Measurements from ENCODE around the gene ATG9B. TPM values are rescaled to one million over a fixed set of nuclear protein-coding genes. Genes with fewer than 3 reads are reported as not detected.
A peak's percentile ranks its signal among the peaks of the same experiment; 100 is the strongest.

The ATG9B gene
- total RNA-seq, 6 experiments from 2014 or later, result 0.11 to 0.94 (median 0.18) TPM

DNA sequence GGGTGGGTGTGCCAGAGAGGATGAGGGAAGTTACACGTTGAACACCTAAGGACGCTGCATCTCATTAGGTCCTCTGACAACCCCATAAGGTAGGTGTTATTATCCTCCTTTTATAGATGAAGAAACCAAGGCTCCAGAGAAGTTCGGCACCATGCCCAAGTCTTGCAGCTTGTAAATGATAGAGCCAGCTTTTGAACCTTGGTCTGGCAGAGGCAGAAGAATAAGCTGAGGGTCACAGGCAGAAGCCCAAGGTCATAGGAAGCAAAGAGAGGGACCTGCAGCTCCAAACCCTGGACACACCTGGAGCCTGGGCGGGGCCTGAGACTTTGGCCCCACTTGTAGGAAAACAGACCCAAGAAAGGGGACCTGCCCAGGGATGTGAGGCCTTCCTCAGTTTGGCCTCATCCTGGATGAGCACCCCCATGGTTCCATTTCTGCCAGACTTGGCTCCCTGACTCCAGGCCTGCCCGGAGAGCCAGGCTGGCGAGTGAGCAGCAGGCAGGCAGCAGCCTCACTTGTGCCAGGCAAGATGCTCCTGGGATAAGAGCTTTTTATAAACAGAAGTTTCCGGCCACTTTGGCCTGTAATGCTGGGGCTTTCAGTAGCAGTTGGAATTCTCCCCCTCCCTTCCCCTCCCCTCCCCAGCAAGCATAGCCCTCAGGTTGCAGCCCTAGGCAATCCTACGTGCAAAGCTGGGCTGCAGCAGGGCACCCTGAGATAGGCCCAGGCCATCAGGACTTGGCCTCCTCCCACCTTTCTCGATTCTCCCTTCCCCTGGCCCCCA is 48.6 kb downstream of the ATG9B start:
- Mint-ChIP-seq H3K4me1 (ENCODE audit: low read depth) (peaks cover 5% of the 10 kb centered on the region; the same call in 1 of the 2 replicates), H3K27me3 (ENCODE audit: insufficient read depth) (peaks cover 50% of the 10 kb centered on the region), H3K9me3 (no peaks in the 10 kb centered on the region), H3K27ac (no peak overlapping the region), H3K4me3 (no peak overlapping the region), H3K36me3 (ENCODE audit: low read depth) (no peaks in the 10 kb centered on the region; the same call in 1 of the 2 replicates)
- DNase-seq, result no peak
- TF ChIP-seq, protein P1, sequence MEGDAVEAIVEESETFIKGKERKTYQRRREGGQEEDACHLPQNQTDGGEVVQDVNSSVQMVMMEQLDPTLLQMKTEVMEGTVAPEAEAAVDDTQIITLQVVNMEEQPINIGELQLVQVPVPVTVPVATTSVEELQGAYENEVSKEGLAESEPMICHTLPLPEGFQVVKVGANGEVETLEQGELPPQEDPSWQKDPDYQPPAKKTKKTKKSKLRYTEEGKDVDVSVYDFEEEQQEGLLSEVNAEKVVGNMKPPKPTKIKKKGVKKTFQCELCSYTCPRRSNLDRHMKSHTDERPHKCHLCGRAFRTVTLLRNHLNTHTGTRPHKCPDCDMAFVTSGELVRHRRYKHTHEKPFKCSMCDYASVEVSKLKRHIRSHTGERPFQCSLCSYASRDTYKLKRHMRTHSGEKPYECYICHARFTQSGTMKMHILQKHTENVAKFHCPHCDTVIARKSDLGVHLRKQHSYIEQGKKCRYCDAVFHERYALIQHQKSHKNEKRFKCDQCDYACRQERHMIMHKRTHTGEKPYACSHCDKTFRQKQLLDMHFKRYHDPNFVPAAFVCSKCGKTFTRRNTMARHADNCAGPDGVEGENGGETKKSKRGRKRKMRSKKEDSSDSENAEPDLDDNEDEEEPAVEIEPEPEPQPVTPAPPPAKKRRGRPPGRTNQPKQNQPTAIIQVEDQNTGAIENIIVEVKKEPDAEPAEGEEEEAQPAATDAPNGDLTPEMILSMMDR (IDR thresholded peaks at IDR 0.05), result no peak

DNA sequence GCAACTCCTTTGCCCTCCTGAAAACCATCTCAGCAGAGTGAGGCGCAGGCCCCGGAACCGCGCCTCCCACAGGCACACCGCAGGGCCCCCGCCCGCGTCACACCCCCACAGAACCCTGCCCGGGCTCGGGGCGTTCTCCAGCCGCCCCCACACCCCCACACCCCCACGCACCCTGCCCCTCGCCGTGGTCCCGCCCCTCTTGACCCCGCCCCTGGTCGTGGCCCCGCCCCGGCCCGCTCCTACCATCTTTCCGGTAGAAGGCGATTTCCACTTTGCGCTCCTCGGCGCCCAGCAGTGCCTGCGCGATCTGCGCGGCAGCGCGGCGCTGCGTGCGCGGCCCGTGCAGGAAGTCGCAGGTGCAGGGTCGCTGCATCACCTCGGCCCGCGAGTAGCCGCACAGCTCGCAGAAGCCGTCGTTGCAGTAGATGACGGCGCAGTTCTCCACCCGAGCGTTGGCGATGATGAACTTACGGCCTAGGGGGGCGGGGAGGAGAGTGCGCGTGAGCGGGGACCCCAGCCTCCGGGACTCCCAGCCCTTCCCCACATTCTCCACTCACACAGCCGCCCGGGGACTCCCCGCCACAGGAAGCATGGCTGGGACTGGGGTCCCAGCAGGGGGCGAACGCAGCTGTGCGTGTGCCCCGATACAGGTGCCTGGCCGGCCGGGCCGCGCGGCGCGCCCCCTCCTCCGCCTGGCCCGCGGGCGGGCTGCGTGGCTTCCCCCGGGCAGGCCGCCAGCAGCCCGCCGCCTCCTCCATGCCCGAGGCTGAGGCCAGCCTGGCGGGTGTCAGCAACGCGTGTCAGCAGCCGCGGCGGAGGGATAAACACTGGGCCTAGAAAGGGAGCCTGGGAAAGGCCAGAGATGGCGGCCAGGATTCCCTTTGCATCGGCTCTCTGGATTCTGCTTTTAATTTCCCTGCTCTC is 49.6 kb downstream of the ATG9B start:
- Mint-ChIP-seq H3K4me1 (ENCODE audit: low read depth) (peaks cover 5% of the 10 kb centered on the region; the same call in 1 of the 2 replicates), H3K9me3 (no peaks in the 10 kb centered on the region), H3K36me3 (ENCODE audit: low read depth) (no peaks in the 10 kb centered on the region; the same call in 1 of the 2 replicates), H3K27ac (no peak overlapping the region), H3K4me3 (0 out of 2 replicates have a peak overlapping the region, but pooled peaks have one; percentile 7), H3K27me3 (ENCODE audit: insufficient read depth) (peaks cover 56% of the 10 kb centered on the region)
- TF ChIP-seq, protein P1 (IDR thresholded peaks at IDR 0.05), result peak; percentile 52
- no peak for DNase-seq

DNA sequence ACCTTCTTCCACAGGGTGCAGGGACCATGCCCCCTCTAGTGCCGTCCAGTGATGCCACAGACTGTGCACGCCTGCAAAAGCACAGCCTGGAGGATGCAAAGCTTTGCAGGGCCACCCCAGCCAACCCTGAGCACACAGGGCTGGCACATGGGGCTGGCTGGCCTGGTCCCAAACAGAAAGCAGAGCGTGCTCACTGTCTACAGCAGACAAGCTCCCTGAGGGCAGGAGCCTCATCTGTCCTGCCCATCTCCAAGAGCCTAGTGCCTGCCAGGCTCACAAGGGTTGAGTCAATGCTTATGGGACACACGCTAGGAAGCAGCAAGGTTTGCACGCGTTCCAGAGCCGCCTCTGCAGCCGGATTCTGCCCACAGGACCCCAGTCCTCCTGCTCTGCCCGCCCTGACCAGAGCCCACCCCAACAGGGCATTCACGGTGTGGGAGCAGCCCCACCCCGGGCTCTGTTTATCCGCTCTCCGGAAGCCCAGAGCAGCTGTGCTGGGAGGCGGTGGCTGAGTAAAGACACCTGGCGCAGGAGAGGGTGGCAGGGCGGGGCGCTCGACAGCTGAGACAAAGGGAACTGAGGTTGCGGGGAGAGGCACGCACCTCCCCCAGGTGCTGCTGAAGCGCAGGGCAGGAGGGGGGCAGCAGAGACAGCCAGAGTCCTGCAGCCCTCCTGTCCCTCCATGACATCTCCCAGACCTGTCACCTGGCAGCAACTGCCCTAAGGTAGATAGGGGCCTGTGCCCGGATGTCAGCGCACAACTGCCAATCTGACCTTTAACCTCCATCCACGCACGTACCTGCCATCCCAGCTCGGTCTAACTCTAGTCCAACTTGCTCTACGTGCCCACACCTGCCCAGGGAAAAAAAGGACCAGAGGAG is 50.5 kb downstream of the ATG9B start:
- DNase-seq, result no peak
- Mint-ChIP-seq H3K36me3 (ENCODE audit: low read depth) (no peaks in the 10 kb centered on the region; the same call in 1 of the 2 replicates), H3K4me1 (ENCODE audit: low read depth) (peaks cover 5% of the 10 kb centered on the region; the same call in 1 of the 2 replicates), H3K4me3 (0 out of 2 replicates have a peak overlapping the region, but pooled peaks have one; percentile 7), H3K9me3 (no peaks in the 10 kb centered on the region), H3K27me3 (ENCODE audit: insufficient read depth) (peaks cover 57% of the 10 kb centered on the region), H3K27ac (no peak overlapping the region)
- TF ChIP-seq, protein P1 (IDR thresholded peaks at IDR 0.05), result no peak

DNA sequence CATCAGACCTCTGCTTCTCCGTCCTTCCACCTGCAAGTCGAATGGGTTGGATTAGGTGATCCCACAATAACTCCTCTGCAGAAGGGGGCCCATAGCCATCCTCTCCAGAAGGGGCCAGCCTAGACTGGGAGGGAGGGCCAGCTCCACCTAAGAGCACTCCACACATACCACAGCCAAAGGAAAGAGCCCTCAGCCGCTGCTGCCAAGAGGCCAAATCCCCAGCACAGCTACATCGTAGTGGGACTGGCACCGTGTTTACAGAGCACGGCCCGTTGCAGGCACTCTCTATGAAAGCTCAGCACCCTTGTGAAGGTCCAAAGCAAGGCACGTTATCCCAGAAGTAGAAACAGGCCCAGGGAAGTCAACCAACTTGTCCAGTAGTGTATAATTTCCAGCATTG is 51.6 kb downstream of the ATG9B start:
- H3K27ac Mint-ChIP-seq, result no peak overlapping the region
- TF ChIP-seq, protein P1 (IDR thresholded peaks at IDR 0.05), result no peak
- H3K36me3 Mint-ChIP-seq (ENCODE audit: low read depth), result no peaks in the 10 kb centered on the region; the same call in 1 of the 2 replicates
- H3K27me3 Mint-ChIP-seq (ENCODE audit: insufficient read depth), result peaks cover 59% of the 10 kb centered on the region
- peaks cover 5% of the 10 kb centered on the region; the same call in 1 of the 2 replicates for H3K4me1 Mint-ChIP-seq (ENCODE audit: low read depth)
- H3K9me3 Mint-ChIP-seq, result no peaks in the 10 kb centered on the region
- no peak overlapping the region for H3K4me3 Mint-ChIP-seq
- no peak for DNase-seq
